GM23248 (cell line): ENCODE measurements around the gene METTL22.

Experiments used
- EZH2 ChIP-seq: fragments of 200-600 bp; sonication (generic); IDR thresholded peaks from 2 replicates; pipeline ENCODE4 v1.6.1; 2018; ENCODE audit warnings: antibody characterized with exemption, mild to moderate bottlenecking; ENCODE audit not compliant: insufficient read depth, poor library complexity, severe bottlenecking
- EZH2phosphoT487 ChIP-seq: fragments of 200-600 bp; sonication (generic); IDR thresholded peaks from 2 replicates; pipeline ENCODE4 v1.6.1; 2018; ENCODE audit warnings: antibody characterized with exemption, moderate library complexity, mild to moderate bottlenecking, low read depth; ENCODE audit not compliant: insufficient read depth

DNA sequence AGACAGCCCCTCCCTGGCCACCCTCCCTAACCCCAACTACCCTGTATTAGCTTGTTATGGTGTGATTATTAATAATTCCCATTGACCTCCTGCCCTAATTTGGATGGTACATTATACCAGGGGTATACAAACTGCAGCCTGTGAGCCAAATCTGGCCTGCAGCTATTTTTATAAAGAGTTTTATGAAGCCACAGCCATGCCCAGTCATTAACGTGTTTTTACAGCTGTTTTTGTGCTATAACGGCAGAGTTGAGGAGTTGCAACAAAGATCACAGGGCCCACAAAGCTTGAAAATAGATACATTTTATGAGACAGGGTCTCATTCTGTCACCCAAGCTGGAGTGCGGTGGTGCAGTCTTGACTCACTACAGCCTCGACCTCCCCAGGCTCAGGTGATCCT is 6.0 kb downstream of the METTL22 start:
- TF ChIP-seq EZH2phosphoT487: no peak
- no peak for TF ChIP-seq EZH2
